Measurements from ENCODE around the gene CDK1. TPM values are rescaled to one million over a fixed set of nuclear protein-coding genes. Genes with fewer than 3 reads are reported as not detected.

The CDK1 gene
- polyA plus RNA-seq, 2 of the 4 experiments (the other 2 are of a cell fraction) = 97.1 to 109 TPM

DNA sequence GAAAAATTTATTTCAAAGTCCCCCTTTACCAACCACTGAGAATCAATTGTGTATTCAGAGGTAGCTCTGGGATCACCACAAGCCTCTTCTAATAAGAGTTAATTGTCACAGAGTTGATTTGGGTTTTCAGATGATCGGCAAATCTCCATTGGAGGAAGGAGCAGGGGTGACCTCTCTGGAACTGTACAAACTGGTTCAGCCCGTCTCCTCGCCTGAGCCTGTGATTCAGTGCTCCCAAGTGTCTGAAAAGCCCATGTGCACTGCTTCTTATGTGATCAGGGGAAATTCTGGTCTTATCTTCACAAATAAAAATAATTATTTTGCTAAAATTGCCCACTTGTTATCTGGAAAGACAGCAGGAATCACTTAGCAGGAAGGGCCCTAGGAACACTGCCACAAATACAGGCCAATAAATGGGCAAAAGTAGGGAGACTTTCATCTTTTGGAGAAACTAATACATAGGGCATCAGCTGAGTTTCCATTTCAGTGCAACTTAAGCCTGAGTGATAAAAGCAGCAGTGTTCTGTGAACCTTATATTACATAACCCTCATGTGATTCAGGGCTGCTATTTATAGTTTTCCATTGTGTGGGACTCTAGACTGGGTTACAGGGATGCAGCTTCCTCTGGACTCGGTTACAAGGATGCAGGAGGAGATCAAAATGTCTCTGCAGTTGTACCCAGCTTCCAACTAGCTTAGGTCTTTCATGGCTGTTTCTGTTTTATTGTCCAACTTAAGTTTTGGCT is 32.3 kb downstream of the CDK1 start:
- FAIRE-seq (no peak), DNase-seq (ENCODE audit: low read depth in 1 of 2, low spot score in 1 of 2) (peak in 1 of 2 experiments; percentile 9), ATAC-seq (peak; percentile 38 to 39; a peak in 2 of 6 replicates)
- 90% methylated on average over 4 of the region's 4 CpGs for WGBS (ENCODE audit: missing lambda C conversion rate)
- TF ChIP-seq PBX3 (IDR thresholded peaks at IDR 0.05) = no peak
- no peak for TF ChIP-seq ZNF302 (CRISPR knock-in tag; IDR thresholded peaks at IDR 0.05)
- no peak for TF ChIP-seq NPAS2 (CRISPR knock-in tag; IDR thresholded peaks at IDR 0.05; ENCODE audit: borderline replicate concordance)
- TF ChIP-seq POLR2AphosphoS2 (conservative IDR thresholded peaks at IDR 0.05; ENCODE audit: low read length) = no peak
- TF ChIP-seq CHD4 (IDR thresholded peaks at IDR 0.05; ENCODE audit: borderline replicate concordance) = no peak
- TF ChIP-seq, protein P1, sequence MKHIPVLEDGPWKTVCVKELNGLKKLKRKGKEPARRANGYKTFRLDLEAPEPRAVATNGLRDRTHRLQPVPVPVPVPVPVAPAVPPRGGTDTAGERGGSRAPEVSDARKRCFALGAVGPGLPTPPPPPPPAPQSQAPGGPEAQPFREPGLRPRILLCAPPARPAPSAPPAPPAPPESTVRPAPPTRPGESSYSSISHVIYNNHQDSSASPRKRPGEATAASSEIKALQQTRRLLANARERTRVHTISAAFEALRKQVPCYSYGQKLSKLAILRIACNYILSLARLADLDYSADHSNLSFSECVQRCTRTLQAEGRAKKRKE (CRISPR knock-in tag; IDR thresholded peaks at IDR 0.05; ENCODE audit: low read depth) = no peak
- TF ChIP-seq, protein P2, sequence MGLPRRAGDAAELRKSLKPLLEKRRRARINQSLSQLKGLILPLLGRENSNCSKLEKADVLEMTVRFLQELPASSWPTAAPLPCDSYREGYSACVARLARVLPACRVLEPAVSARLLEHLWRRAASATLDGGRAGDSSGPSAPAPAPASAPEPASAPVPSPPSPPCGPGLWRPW (IDR thresholded peaks at IDR 0.05) = no peak
- no peak for TF ChIP-seq ZSCAN20 (CRISPR knock-in tag; IDR thresholded peaks at IDR 0.05)
- no peak for TF ChIP-seq MAZ (IDR thresholded peaks at IDR 0.05; ENCODE audit: borderline replicate concordance, low read depth, low read length)
- TF ChIP-seq, protein P3, sequence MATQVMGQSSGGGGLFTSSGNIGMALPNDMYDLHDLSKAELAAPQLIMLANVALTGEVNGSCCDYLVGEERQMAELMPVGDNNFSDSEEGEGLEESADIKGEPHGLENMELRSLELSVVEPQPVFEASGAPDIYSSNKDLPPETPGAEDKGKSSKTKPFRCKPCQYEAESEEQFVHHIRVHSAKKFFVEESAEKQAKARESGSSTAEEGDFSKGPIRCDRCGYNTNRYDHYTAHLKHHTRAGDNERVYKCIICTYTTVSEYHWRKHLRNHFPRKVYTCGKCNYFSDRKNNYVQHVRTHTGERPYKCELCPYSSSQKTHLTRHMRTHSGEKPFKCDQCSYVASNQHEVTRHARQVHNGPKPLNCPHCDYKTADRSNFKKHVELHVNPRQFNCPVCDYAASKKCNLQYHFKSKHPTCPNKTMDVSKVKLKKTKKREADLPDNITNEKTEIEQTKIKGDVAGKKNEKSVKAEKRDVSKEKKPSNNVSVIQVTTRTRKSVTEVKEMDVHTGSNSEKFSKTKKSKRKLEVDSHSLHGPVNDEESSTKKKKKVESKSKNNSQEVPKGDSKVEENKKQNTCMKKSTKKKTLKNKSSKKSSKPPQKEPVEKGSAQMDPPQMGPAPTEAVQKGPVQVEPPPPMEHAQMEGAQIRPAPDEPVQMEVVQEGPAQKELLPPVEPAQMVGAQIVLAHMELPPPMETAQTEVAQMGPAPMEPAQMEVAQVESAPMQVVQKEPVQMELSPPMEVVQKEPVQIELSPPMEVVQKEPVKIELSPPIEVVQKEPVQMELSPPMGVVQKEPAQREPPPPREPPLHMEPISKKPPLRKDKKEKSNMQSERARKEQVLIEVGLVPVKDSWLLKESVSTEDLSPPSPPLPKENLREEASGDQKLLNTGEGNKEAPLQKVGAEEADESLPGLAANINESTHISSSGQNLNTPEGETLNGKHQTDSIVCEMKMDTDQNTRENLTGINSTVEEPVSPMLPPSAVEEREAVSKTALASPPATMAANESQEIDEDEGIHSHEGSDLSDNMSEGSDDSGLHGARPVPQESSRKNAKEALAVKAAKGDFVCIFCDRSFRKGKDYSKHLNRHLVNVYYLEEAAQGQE (IDR thresholded peaks at IDR 0.05) = no peak
- no peak for TF ChIP-seq SREBF2 (IDR thresholded peaks at IDR 0.05)
- TF ChIP-seq PHF8 (IDR thresholded peaks at IDR 0.05; ENCODE audit: borderline replicate concordance, low read depth) = no peak
- no peak for TF ChIP-seq RAD21 (conservative IDR thresholded peaks at IDR 0.05 in 1 of 2, IDR thresholded peaks at IDR 0.05 in 1 of 2)
- no peak for TF ChIP-seq FOSB (CRISPR knock-in tag; IDR thresholded peaks at IDR 0.05)
- TF ChIP-seq KDM5A (IDR thresholded peaks at IDR 0.05) = no peak
- POLR2A ChIA-PET = no interaction called here
- Histone ChIP-seq H3K4me2 (no peak overlapping the region), H3K27ac (0 out of 6 replicates have a peak overlapping the region, but pooled peaks of 1 of the 2 experiments have one; percentile 36), H3K4me1 (peaks cover 15% of the 10 kb centered on the region; the same call in 1 of the 3 replicates), H3K4me3 (no peak overlapping the region), H3K9me3 (no peaks in the 10 kb centered on the region)
- CTCF ChIA-PET = interaction anchor here (1.1 to 1.5 kb wide), 4 partner anchors 13 to 473 kb away, joined by 3 to 4 read pairs (median 3); no protein-coding TSS in a partner anchor

- WGBS (ENCODE audit: missing lambda C conversion rate) = 19% methylated on average over 5 of the region's 5 CpGs
- CTCF ChIA-PET = interaction anchor here (0.6 to 3.9 kb wide), 26 partner anchors 8 to 1056 kb away, joined by 3 to 14 read pairs (median 3); no protein-coding TSS in a partner anchor
- peak; percentile 84 for DNase-seq (ENCODE audit: low read depth in 1 of 2, low spot score in 1 of 2)
- POLR2A ChIA-PET = no interaction called here
- peaks cover 13% of the 10 kb centered on the region for H3K4me1 ChIP-seq
- peak overlapping the region; percentile 2 to 33; a peak in 4 of 6 replicates for H3K27ac ChIP-seq
- H3K4me2 ChIP-seq = peak overlapping the region; percentile 20; the same call in 2 of the 3 replicates
- no peak overlapping the region for H3K4me3 ChIP-seq
- ATAC-seq = peak; percentile 94 to 95
- FAIRE-seq = peak; percentile 49
- H3K9me3 ChIP-seq = no peaks in the 10 kb centered on the region
- TF ChIP-seq, protein P4, sequence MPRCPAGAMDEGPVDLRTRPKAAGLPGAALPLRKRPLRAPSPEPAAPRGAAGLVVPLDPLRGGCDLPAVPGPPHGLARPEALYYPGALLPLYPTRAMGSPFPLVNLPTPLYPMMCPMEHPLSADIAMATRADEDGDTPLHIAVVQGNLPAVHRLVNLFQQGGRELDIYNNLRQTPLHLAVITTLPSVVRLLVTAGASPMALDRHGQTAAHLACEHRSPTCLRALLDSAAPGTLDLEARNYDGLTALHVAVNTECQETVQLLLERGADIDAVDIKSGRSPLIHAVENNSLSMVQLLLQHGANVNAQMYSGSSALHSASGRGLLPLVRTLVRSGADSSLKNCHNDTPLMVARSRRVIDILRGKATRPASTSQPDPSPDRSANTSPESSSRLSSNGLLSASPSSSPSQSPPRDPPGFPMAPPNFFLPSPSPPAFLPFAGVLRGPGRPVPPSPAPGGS (IDR thresholded peaks at IDR 0.05) = no peak
- TF ChIP-seq RAD21 (conservative IDR thresholded peaks at IDR 0.05 in 1 of 2, IDR thresholded peaks at IDR 0.05 in 1 of 2) (peak; percentile 93 to 96), CTCF (IDR thresholded peaks at IDR 0.05) (peak; percentile 89), SMC3 (IDR thresholded peaks at IDR 0.05) (peak; percentile 95), TFCP2L1 (CRISPR knock-in tag; IDR thresholded peaks at IDR 0.05) (no peak), POLR2A (IDR thresholded peaks at IDR 0.05; ENCODE audit: low read length) (no peak), NFE2L2 (conservative IDR thresholded peaks at IDR 0.05; ENCODE audit: low read length) (no peak), RCOR1 (IDR thresholded peaks at IDR 0.05; ENCODE audit: low read depth, low read length) (no peak), CHD4 (IDR thresholded peaks at IDR 0.05; ENCODE audit: borderline replicate concordance) (no peak), CHD2 (IDR thresholded peaks at IDR 0.05; ENCODE audit: low read length, partially characterized antibody) (peak; percentile 34)
- TF ChIP-seq, protein P2 (IDR thresholded peaks at IDR 0.05) = no peak
Measured at GRCh38 chr10:60816628-60817397, 38.5 kb downstream of the CDK1 start.

Data from A549 (cell line).